Measurements from ENCODE around the gene ZNF764.
A peak's percentile ranks its signal among the peaks of the same experiment; 100 is the strongest.
"Not testable (repeated sequence)": the region's sequence is repeated elsewhere in the genome, so short reads cannot be mapped to it uniquely, and the experiment has no call there.

ZNF764 gene

GRCh38 chr16:30543067-30543466 is 15.1 kb downstream of the ZNF764 start:
- DNase-seq = no peak

GRCh38 chr16:30541502-30542329 is 16.5 kb downstream of the ZNF764 start:
- DNase-seq = no peak

GRCh38 chr16:30540916-30541464 is 17.2 kb downstream of the ZNF764 start:
- DNase-seq = not testable (repeated sequence)

GRCh38 chr16:30539986-30540526 is 18.1 kb downstream of the ZNF764 start:
- DNase-seq = not testable (repeated sequence)

GRCh38 chr16:30539000-30539964 is 18.9 kb downstream of the ZNF764 start:
- no peak for DNase-seq

GRCh38 chr16:30536391-30537024 is 21.7 kb downstream of the ZNF764 start:
- not testable (repeated sequence) for DNase-seq

GRCh38 chr16:30535777-30536190 is 22.4 kb downstream of the ZNF764 start:
- DNase-seq = peak in 2 of 4 experiments; percentile 29 to 47

- no peak for DNase-seq
Measured at GRCh38 chr16:30535106-30535776, 22.9 kb downstream of the ZNF764 start.

- peak; percentile 79 to 90 (median 87) for DNase-seq
Measured at GRCh38 chr16:30534368-30535105, 23.6 kb downstream of the ZNF764 start, which contains the start of gene ZNF747. Gene ZNF747, minus strand, starts transcription at chr16:30534858. Its CDS starts 179 bp downstream, at chr16:30534679.

- no peak for DNase-seq
Measured at GRCh38 chr16:30533748-30534367, 24.3 kb downstream of the ZNF764 start.

GRCh38 chr16:30533146-30533522 is 25.0 kb downstream of the ZNF764 start:
- no peak for DNase-seq

GRCh38 chr16:30532285-30533145 is 25.7 kb downstream of the ZNF764 start:
- no peak for DNase-seq

GRCh38 chr16:30530163-30531037 is 27.8 kb downstream of the ZNF764 start:
- no peak for DNase-seq

GRCh38 chr16:30528799-30529457 is 29.2 kb downstream of the ZNF764 start:
- no peak for DNase-seq

- DNase-seq = peak in 1 of 4 experiments; percentile 8
Measured at GRCh38 chr16:30527635-30528178, 30.5 kb downstream of the ZNF764 start.

GRCh38 chr16:30526823-30527634 is 31.1 kb downstream of the ZNF764 start:
- peak; percentile 55 to 77 (median 68) for DNase-seq

Data from activated naive CD4-positive, alpha-beta T cell (primary cell).